Measurements from ENCODE around the gene YIPF1.
"Not testable (repeated sequence)": the region's sequence is repeated elsewhere in the genome, so short reads cannot be mapped to it uniquely, and the experiment has no call there.

GRCh38 chr1:53881853-53882252, 7.7 kb downstream of the YIPF1 start:
- not testable (repeated sequence) for TF ChIP-seq CTCF, EZH2, EZH2phosphoT487 (IDR thresholded peaks at IDR 0.05)
